GM19035 (cell line): ENCODE data around the gene CDH23.
"Not testable (repeated sequence)": the region's sequence is repeated elsewhere in the genome, so short reads cannot be mapped to it uniquely, and the experiment has no call there.

Source experiments
- ATAC-seq: cut with Tn5 transposase; IDR thresholded peaks from one replicate; pipeline ENCODE4 v1.9.1; 2021; ENCODE audit not compliant: unreplicated experiment

The CDH23 gene

GRCh38 chr10:71396711-71397295 lies at the start of gene CDH23:
Gene CDH23 (plus strand): TSS chr10:71396920. CDS start chr10:71439832, 42,912 bp downstream.
- no peak for ATAC-seq

- ATAC-seq = no peak
Observed at GRCh38 chr10:71347587-71348395, 48.9 kb upstream of the CDH23 start.

GRCh38 chr10:71348850-71349249 lies 47.9 kb upstream of the CDH23 start:
- no peak for ATAC-seq

- no peak for ATAC-seq
Observed at GRCh38 chr10:71349406-71349805, 47.3 kb upstream of the CDH23 start.

GRCh38 chr10:71351087-71351486 lies 45.6 kb upstream of the CDH23 start:
- no peak for ATAC-seq

- no peak for ATAC-seq
Observed at GRCh38 chr10:71351628-71352319, 44.9 kb upstream of the CDH23 start.

GRCh38 chr10:71353639-71354038 lies 43.1 kb upstream of the CDH23 start:
- no peak for ATAC-seq

GRCh38 chr10:71354776-71355175 lies 41.9 kb upstream of the CDH23 start:
- ATAC-seq = no peak

GRCh38 chr10:71355886-71356285 lies 40.8 kb upstream of the CDH23 start:
- no peak for ATAC-seq

- ATAC-seq = no peak
Observed at GRCh38 chr10:71357792-71358265, 38.9 kb upstream of the CDH23 start.

GRCh38 chr10:71358277-71358676 lies 38.4 kb upstream of the CDH23 start:
- ATAC-seq = no peak

GRCh38 chr10:71358906-71359305 lies 37.8 kb upstream of the CDH23 start:
- not testable (repeated sequence) for ATAC-seq

- no peak for ATAC-seq
Observed at GRCh38 chr10:71359364-71360046, 37.2 kb upstream of the CDH23 start.

- ATAC-seq = no peak
Observed at GRCh38 chr10:71360735-71361134, 36.0 kb upstream of the CDH23 start.

GRCh38 chr10:71361581-71361980 lies 35.1 kb upstream of the CDH23 start:
- no peak for ATAC-seq

GRCh38 chr10:71362141-71362540 lies 34.6 kb upstream of the CDH23 start:
- no peak for ATAC-seq

GRCh38 chr10:71363936-71364335 lies 32.8 kb upstream of the CDH23 start:
- no peak for ATAC-seq

GRCh38 chr10:71365366-71365765 lies 31.4 kb upstream of the CDH23 start:
- no peak for ATAC-seq

GRCh38 chr10:71366690-71367089 lies 30.0 kb upstream of the CDH23 start:
- ATAC-seq = no peak

GRCh38 chr10:71367271-71367670 lies 29.4 kb upstream of the CDH23 start:
- no peak for ATAC-seq

- ATAC-seq = no peak
Observed at GRCh38 chr10:71368176-71368575, 28.5 kb upstream of the CDH23 start.
